SK-N-SH treated with all-trans-retinoic acid at 6 μM for 48 hours (cell line): ENCODE measurements around the gene HLA-DPA1.

Source experiments
- ATAC-seq: fragments of 200-7000 bp; cut with Tn5 transposase; 3 replicates; pipeline ENCODE4 v1.9.1; 2020; ENCODE audit warnings: mild to moderate bottlenecking, moderate library complexity
- ARNTL ChIP-seq: fragments of 450-650 bp; formaldehyde crosslinking; IDR thresholded peaks from 2 replicates; pipeline ENCODE4 v1.5.0; 2020; ENCODE audit warnings: low read depth, mild to moderate bottlenecking, moderate library complexity, borderline replicate concordance
- BACH2 ChIP-seq: fragments of 250-450 bp; sonication (Bioruptor Pico); IDR thresholded peaks from 2 replicates; pipeline ENCODE4 v1.9.0; 2021; ENCODE audit warnings: mild to moderate bottlenecking, borderline replicate concordance
- CSDC2 ChIP-seq: fragments of 250-450 bp; sonication (Bioruptor Pico); IDR thresholded peaks from 2 replicates; pipeline ENCODE4 v1.5.0; 2020; ENCODE audit warnings: mild to moderate bottlenecking, moderate library complexity
- CSRNP3 ChIP-seq: fragments of 250-450 bp; sonication (Bioruptor Pico); IDR thresholded peaks from 2 replicates; pipeline ENCODE4 v1.5.1; 2021; ENCODE audit warnings: mild to moderate bottlenecking, moderate library complexity
- ESRRG ChIP-seq: fragments of 250-450 bp; sonication (Bioruptor Pico); IDR thresholded peaks from 2 replicates; pipeline ENCODE4 v1.6.1; 2021; ENCODE audit warnings: mild to moderate bottlenecking
- GLIS3 ChIP-seq: fragments of 250-450 bp; sonication (Bioruptor Pico); IDR thresholded peaks from 2 replicates; pipeline ENCODE4 v1.5.0; 2020; ENCODE audit warnings: mild to moderate bottlenecking, moderate library complexity
- ISL1 ChIP-seq: fragments of 250-450 bp; sonication (Bioruptor Pico); IDR thresholded peaks from 2 replicates; pipeline ENCODE4 v2.1.2; 2022; ENCODE audit warnings: mild to moderate bottlenecking, moderate library complexity
- OSR1 ChIP-seq: fragments of 250-450 bp; sonication (Bioruptor Pico); IDR thresholded peaks from 2 replicates; pipeline ENCODE4 v1.8.0; 2022; ENCODE audit warnings: moderate library complexity, mild to moderate bottlenecking, inconsistent platforms
- PATZ1 ChIP-seq: fragments of 250-450 bp; sonication (Bioruptor Pico); IDR thresholded peaks from 2 replicates; pipeline ENCODE4 v1.8.0; 2020; ENCODE audit warnings: mild to moderate bottlenecking, moderate library complexity, borderline replicate concordance
- POU6F1 ChIP-seq: fragments of 250-450 bp; sonication (Bioruptor Pico); IDR thresholded peaks from 2 replicates; pipeline ENCODE4 v1.8.0; 2021; ENCODE audit warnings: low read depth, mild to moderate bottlenecking, moderate library complexity, borderline replicate concordance
- RARB ChIP-seq: fragments of 250-450 bp; sonication (Bioruptor Pico); IDR thresholded peaks from 2 replicates; pipeline ENCODE4 v1.8.0; 2021; ENCODE audit warnings: mild to moderate bottlenecking, moderate library complexity
- SNAI2 ChIP-seq: fragments of 250-450 bp; sonication (Bioruptor Pico); IDR thresholded peaks from 2 replicates; pipeline ENCODE4 v1.5.0; 2020; ENCODE audit warnings: mild to moderate bottlenecking, moderate library complexity
- TCF4 ChIP-seq: fragments of 250-450 bp; sonication (Bioruptor Pico); IDR thresholded peaks from 2 replicates; pipeline ENCODE4 v1.8.0; 2021; ENCODE audit warnings: mild to moderate bottlenecking, moderate library complexity, borderline replicate concordance
- TSHZ2 ChIP-seq: fragments of 250-450 bp; sonication (Bioruptor Pico); IDR thresholded peaks from 2 replicates; pipeline ENCODE4 v1.5.0; 2020; ENCODE audit warnings: mild to moderate bottlenecking, moderate library complexity
- ZFP3 ChIP-seq: fragments of 250-450 bp; sonication (Bioruptor Pico); IDR thresholded peaks from 2 replicates; pipeline ENCODE4 v1.5.0; 2020; ENCODE audit warnings: mild to moderate bottlenecking, moderate library complexity
- ZFP30 ChIP-seq: fragments of 450-650 bp; formaldehyde crosslinking; IDR thresholded peaks from 2 replicates; pipeline ENCODE4 v1.5.0; 2022; ENCODE audit warnings: mild to moderate bottlenecking, moderate library complexity
- ZNF565 ChIP-seq: fragments of 450-650 bp; formaldehyde crosslinking; conservative IDR thresholded peaks from 2 replicates; pipeline ENCODE4 v1.5.0; 2020; ENCODE audit warnings: low read depth, mild to moderate bottlenecking, moderate library complexity
- ZNF8 ChIP-seq: fragments of 450-650 bp; formaldehyde crosslinking; IDR thresholded peaks from 2 replicates; pipeline ENCODE4 v1.5.0; 2020; ENCODE audit warnings: mild to moderate bottlenecking, moderate library complexity

Gene HLA-DPA1

GRCh38 chr6:33091957-33092356 is 18.5 kb upstream of the HLA-DPA1 start:
- peak; percentile 73 for ATAC-seq
- TF ChIP-seq ZFP3 (CRISPR knock-in tag), result no peak
- TF ChIP-seq ZNF8 (CRISPR knock-in tag), result no peak
- no peak for TF ChIP-seq ZFP30 (CRISPR knock-in tag)
- TF ChIP-seq ZNF565 (CRISPR knock-in tag), result no peak
- no peak for TF ChIP-seq OSR1 (CRISPR knock-in tag)
- no peak for TF ChIP-seq PATZ1 (CRISPR knock-in tag)
- TF ChIP-seq ARNTL, result no peak
- TF ChIP-seq ESRRG (CRISPR knock-in tag), result no peak
- TF ChIP-seq RARB (CRISPR knock-in tag), result no peak
- no peak for TF ChIP-seq TSHZ2 (CRISPR knock-in tag)
- no peak for TF ChIP-seq POU6F1 (CRISPR knock-in tag)

- no peak for ATAC-seq
- TF ChIP-seq CSDC2 (no peak), CSRNP3 (no peak), ZNF8 (CRISPR knock-in tag) (no peak), RARB (CRISPR knock-in tag) (no peak), ZFP30 (CRISPR knock-in tag) (no peak), POU6F1 (CRISPR knock-in tag) (no peak), ARNTL (no peak), PATZ1 (CRISPR knock-in tag) (no peak), SNAI2 (no peak), TCF4 (no peak), ZFP3 (CRISPR knock-in tag) (no peak), BACH2 (CRISPR knock-in tag) (no peak), ISL1 (CRISPR knock-in tag) (no peak), GLIS3 (CRISPR knock-in tag) (no peak), TSHZ2 (CRISPR knock-in tag) (no peak)
These were observed 15.6 kb upstream of the HLA-DPA1 start for GRCh38 chr6:33088931-33089620.
